Measurements from ENCODE around the gene RIT2.

RIT2 gene

DNA sequence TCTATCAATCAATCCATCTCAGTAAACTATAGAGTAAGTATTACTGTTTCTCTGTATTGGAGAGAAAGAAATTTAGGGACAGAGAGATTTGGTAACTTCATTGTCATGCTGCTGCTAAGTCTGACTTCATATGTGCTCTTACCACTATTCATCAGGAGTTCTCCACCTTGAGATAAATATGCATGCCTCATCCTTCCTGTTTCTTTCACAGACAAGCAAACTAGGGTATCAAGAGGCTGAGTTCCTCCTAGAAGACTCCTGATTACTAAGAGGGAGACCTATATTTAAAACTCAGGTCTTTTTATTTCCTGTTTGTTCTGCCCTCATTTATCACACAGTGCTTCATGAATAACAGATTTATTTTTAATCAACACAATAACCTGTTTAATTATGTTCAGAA is 34.1 kb downstream of the RIT2 start:
- H2AFZ ChIP-seq (ENCODE audit: low read length): no peak overlapping the region
- no peak overlapping the region for H3K9ac ChIP-seq (ENCODE audit: low read length)
- H3K9me3 ChIP-seq (replicated peaks; ENCODE audit: insufficient read depth, low read length): no peaks in the 10 kb centered on the region
- no peak for DNase-seq
- H3K4me3 ChIP-seq (ENCODE audit: low read length): no peak overlapping the region
- TF ChIP-seq, protein P1, sequence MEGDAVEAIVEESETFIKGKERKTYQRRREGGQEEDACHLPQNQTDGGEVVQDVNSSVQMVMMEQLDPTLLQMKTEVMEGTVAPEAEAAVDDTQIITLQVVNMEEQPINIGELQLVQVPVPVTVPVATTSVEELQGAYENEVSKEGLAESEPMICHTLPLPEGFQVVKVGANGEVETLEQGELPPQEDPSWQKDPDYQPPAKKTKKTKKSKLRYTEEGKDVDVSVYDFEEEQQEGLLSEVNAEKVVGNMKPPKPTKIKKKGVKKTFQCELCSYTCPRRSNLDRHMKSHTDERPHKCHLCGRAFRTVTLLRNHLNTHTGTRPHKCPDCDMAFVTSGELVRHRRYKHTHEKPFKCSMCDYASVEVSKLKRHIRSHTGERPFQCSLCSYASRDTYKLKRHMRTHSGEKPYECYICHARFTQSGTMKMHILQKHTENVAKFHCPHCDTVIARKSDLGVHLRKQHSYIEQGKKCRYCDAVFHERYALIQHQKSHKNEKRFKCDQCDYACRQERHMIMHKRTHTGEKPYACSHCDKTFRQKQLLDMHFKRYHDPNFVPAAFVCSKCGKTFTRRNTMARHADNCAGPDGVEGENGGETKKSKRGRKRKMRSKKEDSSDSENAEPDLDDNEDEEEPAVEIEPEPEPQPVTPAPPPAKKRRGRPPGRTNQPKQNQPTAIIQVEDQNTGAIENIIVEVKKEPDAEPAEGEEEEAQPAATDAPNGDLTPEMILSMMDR (IDR thresholded peaks at IDR 0.05; ENCODE audit: low read length): no peak
- TF ChIP-seq EZH2phosphoT487 (IDR thresholded peaks at IDR 0.05; ENCODE audit: low read length) (no peak), EZH2 (optimal IDR thresholded peaks at IDR 0.05; ENCODE audit: low read depth, low read length) (no peak)
- H4K20me1 ChIP-seq (ENCODE audit: insufficient read depth, low read length): no peaks in the 10 kb centered on the region
- no peak overlapping the region for H3K27ac ChIP-seq (ENCODE audit: low read length)
- H3K27me3 ChIP-seq (replicated peaks; ENCODE audit: insufficient read depth, low read length): no peaks in the 10 kb centered on the region
- H3K36me3 ChIP-seq (replicated peaks; ENCODE audit: insufficient read depth, low read length): no peaks in the 10 kb centered on the region
- no peaks in the 10 kb centered on the region for H3K4me1 ChIP-seq (ENCODE audit: low read length)
- no peaks in the 10 kb centered on the region for H3K9me2 ChIP-seq (replicated peaks; ENCODE audit: insufficient read depth, low read length)
- H3K4me2 ChIP-seq (ENCODE audit: low read depth, low read length): no peak overlapping the region
- H3F3A ChIP-seq (ENCODE audit: insufficient read depth, low read length): no peaks in the 10 kb centered on the region
- no peaks in the 10 kb centered on the region for H3K79me2 ChIP-seq (ENCODE audit: low read length)

DNA sequence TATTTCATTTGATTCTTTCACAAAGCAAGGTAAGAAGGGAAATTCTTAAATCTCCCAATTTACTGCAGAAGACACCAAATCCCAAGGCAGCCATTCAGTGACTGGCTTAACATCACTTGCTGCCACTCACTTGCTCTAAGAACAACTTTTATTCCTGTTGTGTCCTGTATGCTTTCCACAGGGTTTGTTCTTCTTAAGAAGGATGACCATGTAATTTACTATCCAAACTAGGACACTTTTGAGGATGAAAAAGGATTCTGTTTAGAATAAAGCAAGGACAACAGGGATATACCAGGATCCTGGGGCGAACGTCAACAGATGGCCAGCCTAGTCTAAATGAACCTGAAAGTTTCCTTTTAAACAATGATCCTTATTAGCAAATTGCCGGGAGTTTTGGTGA is 34.8 kb downstream of the RIT2 start:
- H3K27me3 ChIP-seq (replicated peaks; ENCODE audit: insufficient read depth, low read length): no peaks in the 10 kb centered on the region
- TF ChIP-seq EZH2phosphoT487 (IDR thresholded peaks at IDR 0.05; ENCODE audit: low read length) (no peak), EZH2 (optimal IDR thresholded peaks at IDR 0.05; ENCODE audit: low read depth, low read length) (no peak)
- TF ChIP-seq, protein P1 (IDR thresholded peaks at IDR 0.05; ENCODE audit: low read length): no peak

DNA sequence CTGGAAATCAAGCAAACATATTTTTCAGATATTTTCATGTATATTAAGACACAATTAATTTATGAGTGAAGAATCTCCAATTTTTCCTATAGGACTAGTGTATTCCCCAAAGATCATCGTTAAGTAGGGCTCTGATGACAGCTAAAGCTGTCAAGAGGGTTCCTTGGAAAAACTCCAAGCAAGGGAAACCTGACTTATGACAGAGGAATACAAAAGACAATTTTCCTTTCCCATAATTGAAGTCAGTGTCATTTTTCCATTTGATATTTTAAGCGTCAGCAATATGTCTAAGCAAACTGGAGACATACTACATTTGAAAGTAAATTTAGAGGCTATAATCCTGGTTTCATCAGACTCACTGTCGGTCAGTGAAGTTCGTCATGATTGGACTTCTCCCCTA is 36.1 kb downstream of the RIT2 start:
- no peaks in the 10 kb centered on the region for H3K4me1 ChIP-seq (ENCODE audit: low read length)
- H3K4me2 ChIP-seq (ENCODE audit: low read depth, low read length): no peak overlapping the region
- DNase-seq: no peak
- no peaks in the 10 kb centered on the region for H3F3A ChIP-seq (ENCODE audit: insufficient read depth, low read length)
- no peaks in the 10 kb centered on the region for H4K20me1 ChIP-seq (ENCODE audit: insufficient read depth, low read length)
- H3K79me2 ChIP-seq (ENCODE audit: low read length): no peaks in the 10 kb centered on the region
- no peak overlapping the region for H3K4me3 ChIP-seq (ENCODE audit: low read length)
- H3K36me3 ChIP-seq (replicated peaks; ENCODE audit: insufficient read depth, low read length): no peaks in the 10 kb centered on the region
- no peaks in the 10 kb centered on the region for H3K9me3 ChIP-seq (replicated peaks; ENCODE audit: insufficient read depth, low read length)
- no peaks in the 10 kb centered on the region for H3K27me3 ChIP-seq (replicated peaks; ENCODE audit: insufficient read depth, low read length)
- H3K9me2 ChIP-seq (replicated peaks; ENCODE audit: insufficient read depth, low read length): no peaks in the 10 kb centered on the region
- no peak for TF ChIP-seq EZH2 (optimal IDR thresholded peaks at IDR 0.05; ENCODE audit: low read depth, low read length)
- TF ChIP-seq EZH2phosphoT487 (IDR thresholded peaks at IDR 0.05; ENCODE audit: low read length): no peak
- TF ChIP-seq, protein P1 (IDR thresholded peaks at IDR 0.05; ENCODE audit: low read length): no peak
- H2AFZ ChIP-seq (ENCODE audit: low read length): no peak overlapping the region
- H3K9ac ChIP-seq (ENCODE audit: low read length): no peak overlapping the region
- H3K27ac ChIP-seq (ENCODE audit: low read length): no peak overlapping the region

More for the DNA sequence above, 34.8 kb downstream of the RIT2 start:
- no peaks in the 10 kb centered on the region for H3K4me1 ChIP-seq (ENCODE audit: low read length)
- no peaks in the 10 kb centered on the region for H3K79me2 ChIP-seq (ENCODE audit: low read length)
- no peaks in the 10 kb centered on the region for H3K36me3 ChIP-seq (replicated peaks; ENCODE audit: insufficient read depth, low read length)
- H3K9me2 ChIP-seq (replicated peaks; ENCODE audit: insufficient read depth, low read length): no peaks in the 10 kb centered on the region
- H3K9ac ChIP-seq (ENCODE audit: low read length): no peak overlapping the region
- H4K20me1 ChIP-seq (ENCODE audit: insufficient read depth, low read length): no peaks in the 10 kb centered on the region
- no peak for DNase-seq
- H3K27ac ChIP-seq (ENCODE audit: low read length): no peak overlapping the region
- no peak overlapping the region for H3K4me3 ChIP-seq (ENCODE audit: low read length)
- H2AFZ ChIP-seq (ENCODE audit: low read length): no peak overlapping the region
- H3K9me3 ChIP-seq (replicated peaks; ENCODE audit: insufficient read depth, low read length): no peaks in the 10 kb centered on the region
- no peak overlapping the region for H3K4me2 ChIP-seq (ENCODE audit: low read depth, low read length)
- no peaks in the 10 kb centered on the region for H3F3A ChIP-seq (ENCODE audit: insufficient read depth, low read length)
